Inflammatory macrophage treated with lipopolysaccharide for 1 hour (primary cell): Measurements from ENCODE around the gene ELOVL7.
"Not testable (repeated sequence)": the region's sequence is repeated elsewhere in the genome, so short reads cannot be mapped to it uniquely, and the experiment has no call there.

ENCODE experiments used
- DNase-seq, 2 donors: peaks; one replicate each; pipeline ENCODE4 v3.0.0-alpha.2; 2020 to 2022

The ELOVL7 gene

GRCh38 chr5:60843936-60844905, at the start of gene ELOVL7:
ELOVL7 (minus strand) TSS chr5:60844269; CDS start chr5:60787397, 56,872 bp downstream.
- peak; percentile 95 to 98 for DNase-seq

- DNase-seq, result no peak
Observed at GRCh38 chr5:60893521-60893920, 49.5 kb upstream of the ELOVL7 start.

DNA sequence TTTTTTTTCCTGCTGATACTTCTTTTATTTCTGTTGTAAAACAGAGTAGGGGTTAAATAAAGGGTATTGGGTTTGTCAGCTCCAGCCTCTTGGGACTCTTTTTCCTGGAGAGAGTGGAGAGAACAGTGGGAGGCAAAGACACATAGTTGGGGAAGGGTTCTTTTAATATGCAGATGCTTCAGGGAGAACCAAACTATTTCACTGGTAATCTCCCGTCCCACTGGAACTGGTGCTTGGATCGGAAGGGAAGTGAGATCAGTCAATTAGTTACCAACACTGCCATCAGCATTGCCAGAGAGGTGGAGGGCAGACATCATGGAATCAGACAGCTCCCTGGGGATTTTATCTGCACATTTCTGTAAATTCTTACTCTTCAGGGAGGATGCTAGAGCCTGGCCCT, 47.6 kb upstream of the ELOVL7 start:
- DNase-seq, result no peak

- no peak for DNase-seq
Observed at GRCh38 chr5:60888359-60889061, 44.4 kb upstream of the ELOVL7 start.

- DNase-seq, result no peak
Observed at GRCh38 chr5:60887746-60888145, 43.7 kb upstream of the ELOVL7 start.

GRCh38 chr5:60887096-60887495, 43.0 kb upstream of the ELOVL7 start:
- no peak for DNase-seq

GRCh38 chr5:60886158-60886557, 42.1 kb upstream of the ELOVL7 start:
- DNase-seq, result no peak

DNA sequence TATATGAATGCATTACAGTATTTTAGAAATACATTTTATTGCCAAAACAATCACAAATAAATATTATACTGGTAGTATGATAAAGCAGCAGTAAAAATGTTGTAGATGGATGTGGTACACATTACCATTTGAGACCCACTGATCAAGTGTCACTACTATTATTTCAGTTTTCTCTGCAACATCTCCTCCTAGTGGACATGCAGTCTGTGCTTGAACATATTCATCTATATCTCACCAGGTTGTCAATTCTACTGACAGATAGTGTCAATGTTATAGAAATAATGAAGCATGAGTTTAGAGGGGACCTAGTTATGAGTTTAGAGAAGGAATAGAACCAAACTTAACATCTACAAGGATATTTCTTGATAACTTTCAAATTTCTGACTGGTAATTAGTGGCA, 39.2 kb upstream of the ELOVL7 start:
- peak; percentile 25 to 39 for DNase-seq

DNA sequence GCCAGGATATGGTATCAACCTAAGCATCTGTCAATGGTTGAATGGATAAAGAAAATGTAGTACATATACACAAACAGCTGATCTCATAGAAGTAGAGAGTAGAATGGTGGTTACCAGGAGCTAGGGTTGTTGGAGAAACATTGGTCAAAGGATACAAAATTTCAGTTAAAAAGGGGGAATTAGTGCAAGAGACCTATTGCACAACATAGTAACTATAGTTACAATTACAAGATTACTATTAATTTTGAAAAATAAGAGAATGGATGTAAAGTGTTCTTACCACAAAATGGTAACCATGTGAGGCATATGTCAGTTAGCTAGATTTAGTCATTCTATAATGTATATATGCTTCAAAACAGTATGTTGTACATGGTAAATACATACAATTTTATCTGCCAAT, 28.8 kb upstream of the ELOVL7 start:
- no peak for DNase-seq

GRCh38 chr5:60870857-60871256, 26.8 kb upstream of the ELOVL7 start:
- DNase-seq, result no peak

DNA sequence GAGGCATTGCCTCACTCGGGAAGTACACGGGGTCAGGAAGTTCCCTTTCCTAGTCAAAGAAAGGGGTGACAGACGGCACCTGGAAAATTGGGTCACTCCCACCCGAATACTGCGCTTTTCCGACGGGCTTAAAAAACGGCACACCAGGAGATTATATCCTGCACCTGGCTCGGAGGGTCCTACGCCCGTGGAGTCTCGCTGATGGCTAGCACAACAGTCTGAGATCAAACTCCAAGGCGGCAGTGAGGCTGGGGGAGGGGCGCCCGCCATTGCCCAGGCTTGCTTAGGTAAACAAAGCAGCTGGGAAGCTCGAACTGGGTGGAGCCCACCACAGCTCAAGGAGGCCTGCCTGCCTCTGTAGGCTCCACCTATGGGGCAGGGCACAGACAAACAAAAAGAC, 16.5 kb upstream of the ELOVL7 start:
- DNase-seq, result not testable (repeated sequence)

DNA sequence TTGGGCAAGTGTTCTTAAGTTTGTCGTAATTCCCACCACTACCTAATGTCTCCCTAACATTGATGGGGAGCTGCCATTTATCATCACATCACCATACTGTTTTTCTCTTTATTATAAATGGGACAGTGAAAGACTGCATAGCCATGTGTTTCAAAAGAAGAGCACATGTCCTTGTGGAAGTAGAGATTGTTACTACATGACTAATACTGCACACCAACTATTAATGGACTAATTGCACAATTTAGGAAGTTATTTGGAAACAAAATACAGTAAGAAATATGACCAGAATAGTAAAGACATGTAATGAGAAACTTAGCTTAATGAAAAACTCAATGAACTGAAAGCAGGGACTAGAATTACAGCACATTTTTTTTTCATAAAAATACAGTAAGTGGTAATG, 12.0 kb upstream of the ELOVL7 start:
- DNase-seq, result peak; percentile 90 to 91

DNA sequence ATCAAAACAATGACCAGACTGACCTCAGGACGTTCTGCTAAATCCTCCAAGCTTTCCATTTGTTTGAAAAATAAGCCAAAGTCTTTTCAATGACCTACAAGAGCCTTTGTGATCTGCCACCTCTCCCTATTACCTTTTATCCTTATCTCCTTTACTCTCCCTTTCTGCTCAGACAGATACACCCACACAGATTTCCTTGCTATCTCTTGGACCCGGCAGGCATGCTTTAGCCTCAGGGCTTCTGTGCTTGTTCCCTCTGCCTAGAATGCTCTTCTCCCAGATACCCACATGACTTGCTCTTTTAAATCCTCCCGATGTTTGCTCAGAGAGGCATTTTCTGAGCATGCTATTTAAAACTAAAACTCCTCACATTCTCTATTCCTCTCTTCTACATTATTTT, 8.9 kb upstream of the ELOVL7 start:
- DNase-seq, result no peak

GRCh38 chr5:60852317-60852716, 8.2 kb upstream of the ELOVL7 start:
- DNase-seq, result no peak

- no peak for DNase-seq
Observed at GRCh38 chr5:60851626-60852025, 7.6 kb upstream of the ELOVL7 start.

- DNase-seq, result no peak
Observed at GRCh38 chr5:60846298-60846697, 2.2 kb upstream of the ELOVL7 start.

DNA sequence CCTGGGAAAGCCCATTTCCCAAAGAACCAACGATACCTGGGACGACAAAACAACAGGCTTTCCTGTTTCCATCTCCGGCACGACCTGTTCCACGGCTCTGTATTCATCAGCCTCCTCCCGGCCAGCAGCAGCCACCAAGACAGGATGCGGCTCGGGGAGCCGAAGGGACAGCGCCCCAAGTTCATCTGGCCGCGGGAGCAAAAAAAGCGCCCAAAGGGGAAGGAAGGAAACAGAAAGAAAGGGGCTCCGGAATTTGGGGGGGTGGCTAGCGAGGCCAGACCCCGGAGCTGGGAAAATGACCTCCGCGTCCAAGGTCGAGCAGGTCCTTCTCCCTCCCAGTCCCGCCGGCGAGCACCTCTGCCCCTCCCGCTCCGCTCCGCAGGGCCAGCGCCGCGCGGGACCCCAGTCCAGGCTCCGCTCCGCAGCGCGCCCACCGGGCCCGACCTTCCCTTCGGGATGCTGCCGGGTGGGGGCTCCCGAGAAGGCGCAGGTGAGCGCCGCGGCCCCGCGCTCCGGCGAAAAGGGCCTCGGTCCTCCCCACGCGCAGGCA, 608 bp downstream of the ELOVL7 start:
- DNase-seq, result peak in 1 of 2 donors; percentile 29

DNA sequence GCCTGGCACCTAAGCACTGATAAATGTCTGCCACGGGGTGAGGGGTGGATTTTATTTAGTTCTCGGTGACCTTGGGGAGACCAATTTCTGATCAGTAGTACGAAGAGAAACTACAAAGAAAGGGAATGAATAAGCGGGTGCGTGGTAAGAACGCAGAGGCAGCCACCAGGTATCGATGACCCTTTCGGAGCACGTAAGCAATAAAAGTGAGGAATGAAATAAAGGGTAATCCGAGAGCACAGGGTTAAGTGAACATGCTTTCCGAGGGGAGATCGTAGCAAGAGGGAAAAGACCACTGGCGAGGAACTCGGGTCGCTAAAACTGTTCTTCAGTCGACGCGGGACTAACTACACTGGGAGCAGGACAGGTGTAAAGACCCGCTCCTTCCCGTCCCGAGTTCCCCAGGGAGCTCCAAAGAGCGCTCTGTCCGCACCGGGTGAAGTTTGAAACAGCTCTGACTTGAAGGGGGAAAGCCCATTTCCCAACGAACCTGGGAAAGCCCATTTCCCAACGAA, 1.1 kb downstream of the ELOVL7 start:
- peak in 1 of 2 donors; percentile 44 for DNase-seq

DNA sequence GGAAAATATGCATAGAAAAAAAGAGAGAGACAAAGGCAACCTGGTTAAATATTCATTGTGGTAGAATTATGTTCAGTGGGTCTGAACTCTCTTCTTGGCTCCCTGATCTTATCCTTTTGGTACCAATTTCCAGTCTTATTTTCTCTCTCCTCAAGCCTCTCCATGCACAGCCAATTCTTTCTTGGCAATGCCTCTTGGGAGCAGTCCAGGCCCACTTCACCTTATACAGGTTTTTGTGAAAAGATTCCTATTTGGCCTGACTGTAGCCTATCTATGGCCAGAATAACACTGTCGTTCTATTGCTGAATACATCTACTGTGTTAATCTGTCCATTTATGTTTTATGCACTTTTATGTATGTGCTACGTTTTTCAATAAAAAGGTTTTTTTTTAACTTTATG, 2.7 kb downstream of the ELOVL7 start:
- DNase-seq, result no peak

GRCh38 chr5:60836131-60836530, 7.9 kb downstream of the ELOVL7 start:
- no peak for DNase-seq

GRCh38 chr5:60835554-60835953, 8.5 kb downstream of the ELOVL7 start:
- DNase-seq, result no peak

- DNase-seq, result no peak
Observed at GRCh38 chr5:60833520-60833919, 10.5 kb downstream of the ELOVL7 start.

DNA sequence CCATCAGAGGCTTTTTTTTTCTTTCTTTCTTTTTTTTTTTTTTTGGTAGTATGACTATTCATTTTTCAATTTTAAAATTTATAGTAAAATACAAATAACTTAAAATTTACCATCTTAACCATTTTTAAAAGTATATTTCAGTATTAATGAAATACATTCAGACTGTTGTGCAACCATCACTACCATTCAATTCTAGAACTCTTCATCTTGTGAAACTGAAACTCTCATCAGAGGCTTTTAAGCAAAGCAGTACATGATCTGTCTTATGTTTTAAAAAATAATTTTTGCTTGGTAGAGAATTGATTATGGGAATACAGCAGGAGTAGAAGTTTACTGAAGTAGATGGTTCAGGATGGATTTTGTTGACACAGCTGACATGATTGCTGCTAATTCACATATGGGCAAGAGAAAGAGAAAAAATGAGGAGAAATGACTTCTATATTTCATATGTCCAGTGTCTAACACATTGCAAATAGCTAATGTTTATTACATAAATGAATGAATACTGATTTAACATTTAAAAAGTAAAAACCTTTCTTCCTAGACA, 13.4 kb downstream of the ELOVL7 start:
- DNase-seq, result no peak
